Middle frontal gyrus (tissue), 1 donor: Measurements from ENCODE around the gene PACS2.

ENCODE experiments used
- DNase-seq: peaks from one replicate; pipeline ENCODE4 v3.0.0-alpha.2; 2015; ENCODE audit warnings: low spot score; ENCODE audit errors: extremely low spot score

PACS2 gene

DNA sequence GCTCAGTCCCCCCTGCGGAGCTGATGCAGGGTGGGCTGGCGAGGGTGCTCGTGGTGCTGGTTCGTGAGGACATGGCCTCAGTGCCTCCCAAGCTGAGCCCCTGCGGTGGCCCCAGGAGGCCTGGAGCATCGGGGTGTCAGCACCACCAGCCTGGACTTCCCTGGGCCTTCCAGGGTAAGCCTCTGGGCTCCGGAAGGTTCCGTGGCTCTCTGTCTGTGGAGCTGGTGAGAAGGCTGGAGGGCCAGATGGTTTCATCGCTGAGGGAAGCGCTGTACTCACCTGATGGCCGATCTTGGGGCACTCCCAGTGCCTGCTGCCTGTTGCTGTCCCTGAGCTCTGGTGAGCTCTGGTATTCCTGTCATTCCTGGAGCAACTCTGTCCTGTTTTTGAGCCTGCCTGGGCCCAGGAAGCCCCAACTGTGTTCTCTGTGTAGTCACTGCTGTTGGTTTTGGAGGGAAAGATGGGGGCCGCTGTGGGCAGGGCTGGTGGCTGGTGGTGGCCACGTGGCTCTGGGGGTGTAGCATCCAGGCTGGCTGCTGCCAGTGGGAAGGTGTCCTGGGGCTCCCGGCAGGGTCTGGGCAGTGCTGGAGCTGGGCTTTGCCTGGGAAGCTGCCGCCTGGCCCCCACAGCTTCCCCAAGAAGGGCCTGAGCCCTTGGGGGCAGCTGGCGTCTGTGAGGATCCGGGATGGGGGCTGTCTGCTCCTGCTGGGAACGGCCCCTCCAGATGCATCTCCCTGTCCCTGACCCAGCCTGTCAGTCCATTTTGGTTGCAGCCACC, 123.4 kb downstream of the PACS2 start:
- DNase-seq = no peak

DNA sequence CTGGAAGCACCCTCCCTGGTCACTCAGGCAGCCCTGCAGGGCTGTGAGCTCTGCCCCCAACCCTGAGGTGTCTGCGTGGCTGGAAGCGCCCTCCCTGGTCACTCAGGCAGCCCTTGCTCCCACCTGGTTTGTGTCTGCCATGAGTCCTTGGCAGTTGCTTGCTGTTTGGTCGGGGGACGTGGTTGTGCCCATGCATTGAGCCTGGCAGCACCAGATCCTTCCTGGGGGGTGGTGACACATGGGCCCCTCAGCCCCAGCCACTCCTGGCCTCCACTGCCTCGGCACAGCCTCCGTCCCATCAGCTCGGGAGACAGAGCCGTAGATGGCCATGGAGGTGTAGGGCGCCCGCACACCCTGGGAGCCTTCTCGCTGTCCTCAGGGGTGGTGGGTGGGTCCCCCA, 124.6 kb downstream of the PACS2 start:
- DNase-seq = no peak

DNA sequence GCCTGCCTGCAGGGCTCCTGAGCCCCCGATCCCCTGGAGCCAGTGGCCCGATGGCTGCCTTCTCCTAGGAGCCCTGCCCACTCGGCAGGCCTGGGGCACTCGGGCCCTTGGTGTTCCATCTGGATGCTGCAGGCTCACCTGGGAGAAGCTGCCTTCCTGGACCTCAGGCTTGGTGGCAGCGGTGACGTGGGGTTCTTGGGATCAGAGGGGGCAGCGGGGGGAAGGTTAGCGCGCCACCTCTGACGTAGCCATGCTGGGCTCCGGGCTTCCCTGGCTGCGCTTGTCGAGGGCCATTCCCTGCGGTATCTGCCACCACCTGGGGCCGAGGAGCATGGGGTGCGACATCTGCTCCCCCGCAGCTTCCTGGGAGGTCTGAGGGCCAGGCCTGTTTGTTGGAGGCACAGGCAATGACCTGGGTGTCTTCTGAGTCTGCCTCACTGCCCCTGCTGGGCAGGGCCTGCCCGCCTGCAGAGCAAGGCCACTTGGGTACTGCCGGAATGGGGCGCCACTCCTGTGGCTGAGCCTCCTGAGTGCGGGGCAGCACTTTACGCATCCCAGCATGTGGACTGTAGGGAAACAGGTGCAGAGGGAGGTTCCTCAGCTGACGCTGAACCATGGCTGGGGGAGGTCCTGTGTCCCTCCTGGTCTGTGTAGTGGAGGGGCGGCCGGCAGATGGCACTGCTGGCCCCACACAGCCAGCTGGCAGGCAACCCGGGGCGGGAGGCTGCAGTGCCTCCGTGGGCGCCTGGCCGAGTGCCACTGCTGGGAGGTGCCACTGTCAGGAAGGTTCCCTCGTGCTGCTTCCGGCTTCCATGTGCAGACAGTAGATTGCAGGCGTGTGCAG, 125.4 kb downstream of the PACS2 start:
- no peak for DNase-seq

DNA sequence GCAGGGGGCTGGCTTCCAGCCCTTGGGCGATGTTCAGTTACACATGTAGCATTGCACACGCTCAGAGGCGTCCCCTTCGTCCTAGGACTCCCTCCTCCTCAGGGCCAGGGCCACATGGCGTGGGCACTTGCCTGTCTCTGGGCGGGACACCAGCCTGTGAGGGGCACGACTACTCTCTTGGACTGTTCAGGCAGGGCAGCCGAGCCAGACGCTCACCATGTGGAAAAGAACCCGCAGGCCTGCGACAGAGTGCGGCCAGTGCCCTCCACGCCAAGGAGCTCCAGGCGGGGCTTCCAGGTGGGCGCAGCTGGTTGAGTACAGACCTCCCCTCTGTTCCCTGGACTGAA, 126.0 kb downstream of the PACS2 start:
- DNase-seq = no peak

DNA sequence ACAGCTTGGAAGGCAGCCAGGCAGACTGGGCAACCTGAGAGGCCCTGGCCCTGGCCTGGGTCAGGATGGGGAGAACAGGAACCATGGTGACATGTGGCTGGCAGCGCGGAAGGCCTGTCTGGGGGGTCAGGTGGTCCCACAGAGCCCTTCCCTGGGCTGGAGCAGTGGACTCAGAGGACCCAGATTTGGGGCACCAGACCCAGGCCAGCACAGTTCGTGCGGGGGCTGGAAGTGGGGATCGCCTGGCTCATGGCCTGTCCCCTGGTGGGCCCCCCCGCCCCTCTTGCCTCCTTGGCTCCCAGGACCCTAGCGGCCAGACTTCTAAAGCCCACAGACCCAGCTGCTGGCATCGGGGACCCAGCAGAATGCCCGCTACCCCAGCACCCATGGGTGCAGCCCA, 126.4 kb downstream of the PACS2 start:
- DNase-seq = no peak

DNA sequence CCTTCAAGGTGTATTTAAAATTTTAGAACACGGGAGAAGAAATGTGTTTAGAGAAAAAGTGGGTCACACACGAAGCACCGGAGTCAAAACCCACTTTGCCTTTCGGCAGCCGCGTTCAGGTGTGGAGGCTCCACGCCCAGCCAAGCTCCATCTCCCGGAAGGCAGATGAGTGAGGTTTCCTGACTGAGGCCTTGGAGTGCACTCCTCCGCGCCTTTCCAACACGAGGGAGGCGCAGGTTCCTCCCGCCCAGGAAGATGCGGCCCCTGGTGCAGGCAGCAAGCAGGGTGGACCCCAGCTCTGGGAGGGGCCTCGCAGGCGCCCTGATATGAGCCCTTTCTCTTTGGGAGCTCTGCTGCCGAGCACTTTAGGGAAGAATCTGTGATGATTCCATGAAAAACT, 127.6 kb downstream of the PACS2 start:
- DNase-seq = no peak

DNA sequence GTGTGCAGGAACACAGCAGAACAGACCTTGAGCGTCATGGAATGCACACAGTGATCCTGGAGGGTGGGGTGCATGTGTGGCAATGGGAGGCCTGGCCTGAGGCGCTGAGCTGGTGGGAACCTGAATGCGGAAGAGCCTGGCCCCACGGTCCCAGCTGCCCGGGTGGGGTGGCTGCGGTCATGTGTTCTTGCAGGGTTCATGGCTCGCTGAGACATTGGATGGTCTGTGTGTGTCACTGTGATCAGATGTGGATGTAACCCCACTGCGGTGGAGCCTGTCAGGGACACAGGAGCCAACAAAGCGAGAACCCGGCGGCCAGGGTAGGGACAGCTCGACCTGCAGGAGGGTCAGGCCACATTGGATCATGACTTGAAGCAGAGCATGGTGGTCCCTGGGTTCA, 128.3 kb downstream of the PACS2 start:
- DNase-seq = no peak

DNA sequence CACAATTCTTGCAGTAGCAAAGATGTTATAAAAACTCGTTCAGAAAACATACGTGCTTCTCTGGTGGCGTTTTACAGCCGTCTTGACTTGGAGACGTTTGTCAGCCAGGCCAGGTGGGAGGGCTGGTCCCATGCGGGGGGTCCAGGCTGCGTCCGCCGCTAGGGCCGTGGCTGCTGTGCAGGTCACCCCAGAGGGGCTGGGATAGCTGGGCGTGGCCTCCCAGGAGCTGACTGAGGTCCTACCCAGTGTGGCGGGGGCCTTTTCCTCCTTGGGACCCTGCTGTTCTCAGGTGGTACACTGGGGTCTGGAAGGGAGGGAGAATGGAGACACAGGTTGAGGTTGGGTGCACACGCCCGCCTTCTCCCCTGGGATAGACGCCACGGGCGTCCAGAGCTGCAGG, 130.3 kb downstream of the PACS2 start:
- DNase-seq = no peak

DNA sequence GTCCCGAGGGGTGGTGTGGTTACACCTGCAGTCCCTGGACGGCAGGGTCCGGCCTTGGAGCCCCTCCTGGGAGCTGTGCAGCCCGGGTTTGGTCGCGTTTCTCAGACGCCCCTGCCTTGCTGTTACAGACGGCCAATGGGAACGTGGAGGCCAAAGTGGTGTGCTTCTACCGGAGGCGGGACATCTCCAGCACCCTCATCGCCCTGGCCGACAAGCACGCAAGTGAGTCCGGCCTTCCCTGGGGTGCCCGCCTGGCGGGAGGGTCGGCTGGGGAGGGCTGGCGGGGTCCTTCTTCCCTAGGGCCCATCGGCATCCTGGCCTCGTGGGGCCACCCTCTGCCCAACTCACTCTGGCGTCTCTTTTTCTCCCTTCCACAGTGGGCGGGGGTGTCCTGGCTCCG, 130.7 kb downstream of the PACS2 start:
- DNase-seq = no peak

DNA sequence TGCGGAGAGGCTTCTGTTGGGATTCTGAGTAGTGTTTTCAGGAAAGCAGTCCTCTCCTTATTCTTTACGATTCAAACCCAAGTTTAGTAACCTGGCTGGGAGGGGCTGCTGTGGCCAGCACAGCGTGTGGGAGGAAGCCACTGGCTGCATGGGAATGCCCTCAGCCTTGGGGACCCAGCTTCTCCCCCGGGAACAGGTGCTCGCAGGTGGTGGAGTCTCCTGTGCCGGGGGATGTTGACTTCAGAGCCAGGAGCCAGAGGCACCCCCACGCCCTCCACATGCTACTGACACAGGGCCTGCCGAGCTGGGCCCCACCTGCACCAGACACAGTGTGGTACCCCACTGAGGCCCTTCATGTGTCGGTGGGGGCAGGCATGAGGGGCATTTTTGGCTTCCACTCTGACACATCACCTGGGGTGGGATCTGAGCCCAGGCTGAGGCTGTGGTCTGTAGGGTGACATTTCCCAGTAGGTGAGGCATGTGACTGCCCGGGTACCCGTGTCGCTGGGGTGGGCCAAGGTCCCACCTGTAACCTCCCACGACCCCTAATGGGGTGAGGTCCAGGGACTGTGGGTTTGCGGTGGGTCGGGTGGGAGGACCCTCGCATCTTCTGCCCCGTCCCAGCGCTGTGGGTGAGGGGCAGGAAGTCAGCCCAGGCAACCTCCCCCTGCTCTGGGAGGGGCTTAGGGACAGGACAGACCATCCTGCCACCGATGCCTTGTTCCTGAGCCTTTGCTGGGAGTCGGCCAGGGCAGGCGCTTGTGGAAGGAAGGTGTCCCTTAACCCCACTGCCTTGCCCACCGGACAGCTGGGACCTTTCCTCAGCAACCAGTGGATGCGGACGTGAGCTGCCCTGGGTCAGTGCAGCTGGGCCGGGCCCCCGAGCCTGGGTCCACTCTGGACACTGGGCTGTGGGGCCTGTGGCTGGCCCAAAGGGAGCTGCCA, 131.6 kb downstream of the PACS2 start:
- DNase-seq = no peak

DNA sequence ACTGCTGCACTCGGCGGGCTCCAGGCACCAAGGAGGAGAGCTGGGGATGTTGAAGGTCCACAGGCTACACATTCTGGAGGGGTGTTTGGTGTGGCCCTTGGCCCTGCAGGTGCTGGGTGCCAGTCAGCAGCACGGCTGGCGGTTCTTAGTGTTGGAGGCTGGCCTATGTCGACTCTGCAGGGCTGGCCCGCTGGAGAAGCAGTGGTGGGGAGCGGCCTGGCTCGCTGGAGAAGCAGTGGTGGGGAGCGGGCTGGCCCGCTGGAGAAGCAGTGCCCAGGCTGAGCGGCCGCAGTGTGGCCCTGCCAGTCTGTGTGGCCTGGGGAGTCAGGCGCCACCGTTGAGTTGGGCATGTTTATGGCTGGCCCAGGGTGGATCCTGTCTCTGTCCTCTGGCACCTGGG, 132.4 kb downstream of the PACS2 start:
- DNase-seq = no peak
